HepG2 (cell line): ENCODE measurements around the gene PIGO. TPM values are rescaled to one million over a fixed set of nuclear protein-coding genes. Genes with fewer than 3 reads are reported as not detected.

Experiments used
- ARHGAP35 ChIP-seq: sonication (generic); formaldehyde crosslinking; IDR thresholded peaks from 2 replicates; pipeline ENCODE4 v1.9.0; 2022; ENCODE audit warnings: mild to moderate bottlenecking, inconsistent platforms, moderate library complexity, missing genetic modification reagents, borderline replicate concordance
- ATRX ChIP-seq: sonication (generic); formaldehyde crosslinking; IDR thresholded peaks from 2 replicates; pipeline ENCODE4 v1.4.0; 2020; ENCODE audit warnings: missing genetic modification reagents, borderline replicate concordance
- EED ChIP-seq: sonication (generic); formaldehyde crosslinking; IDR thresholded peaks from 2 replicates; pipeline ENCODE4 v1.5.0; 2020; ENCODE audit warnings: mild to moderate bottlenecking, missing genetic modification reagents
- ELF1 ChIP-seq: sonication (generic); formaldehyde crosslinking; IDR thresholded peaks from 2 replicates; pipeline ENCODE4 v1.4.0; 2020; ENCODE audit warnings: missing genetic modification reagents
- FOXC1 ChIP-seq: sonication (generic); formaldehyde crosslinking; IDR thresholded peaks from 2 replicates; pipeline ENCODE4 v1.8.0; 2022; ENCODE audit warnings: mild to moderate bottlenecking, missing genetic modification reagents, borderline replicate concordance
- FOXP1 ChIP-seq, 2 experiments: fragments of 450-650 bp in 1 of 2; IDR thresholded peaks; 2 replicates each; pipeline ENCODE4 v1.6.1; 2017 to 2018; ENCODE audit warnings: antibody characterized with exemption in 1 of 2
- KAT2B ChIP-seq: fragments of 150-350 bp; IDR thresholded peaks from 2 replicates; pipeline ENCODE4 v1.6.1; 2014; ENCODE audit warnings: low read depth, low read length, borderline replicate concordance
- KAT8 ChIP-seq: IDR thresholded peaks from 2 replicates; pipeline ENCODE4 v1.6.1; 2016; ENCODE audit warnings: missing genetic modification reagents, missing compliant biosample characterization
- MTA1 ChIP-seq: sonication (generic); formaldehyde crosslinking; IDR thresholded peaks from 2 replicates; pipeline ENCODE4 v1.4.0; 2020; ENCODE audit warnings: missing genetic modification reagents, mild to moderate bottlenecking, borderline replicate concordance
- NCOA1 ChIP-seq: sonication (generic); formaldehyde crosslinking; IDR thresholded peaks from 2 replicates; pipeline ENCODE4 v1.9.0; 2021; ENCODE audit warnings: missing genetic modification reagents
- NFIB ChIP-seq: sonication (generic); formaldehyde crosslinking; IDR thresholded peaks from 2 replicates; pipeline ENCODE4 v1.9.0; 2021; ENCODE audit warnings: missing genetic modification reagents, mild to moderate bottlenecking, borderline replicate concordance
- NR3C1 ChIP-seq: sonication (generic); formaldehyde crosslinking; IDR thresholded peaks from 2 replicates; pipeline ENCODE4 v1.4.0; 2020; ENCODE audit warnings: missing genetic modification reagents
- U2AF2 ChIP-seq: fragments of 200-400 bp; formaldehyde crosslinking; IDR thresholded peaks from 2 replicates; pipeline ENCODE4 v1.6.1; 2017; ENCODE audit warnings: low read depth, mild to moderate bottlenecking, low read length
- ZNF10 ChIP-seq: sonication (generic); formaldehyde crosslinking; IDR thresholded peaks from 2 replicates; pipeline ENCODE4 v1.4.0; 2020; ENCODE audit warnings: mild to moderate bottlenecking, low read depth, missing genetic modification reagents, borderline replicate concordance
- ZNF225 ChIP-seq: sonication (generic); formaldehyde crosslinking; IDR thresholded peaks from 2 replicates; pipeline ENCODE4 v1.4.0; 2020; ENCODE audit warnings: mild to moderate bottlenecking, missing genetic modification reagents
- ZNF768 ChIP-seq: sonication (generic); formaldehyde crosslinking; IDR thresholded peaks from 2 replicates; pipeline ENCODE4 v1.4.0; 2020; ENCODE audit warnings: missing genetic modification reagents
- ZNF792 ChIP-seq: IDR thresholded peaks from 2 replicates; pipeline ENCODE4 v1.6.1; 2016
- polyA plus RNA-seq, 8 experiments: library from polyadenylated mRNA; depleted of rRNA in 3 of 8; stranded (reverse) in 7 of 8; unstranded in 1 of 8; fragments of >200 nt; fragmentation: Illumina TruSeq in 4 of 8; extraction: Trizol in 4 of 8; gene quantifications; 2 replicates each; pipeline versions ENCODE4 v1.2.1 to v1.2.3, GENCODE V29; 2011 to 2016; ENCODE audit warnings: low read depth in 4 of 8, missing spikeins in 1 of 8, mixed read lengths in 1 of 8; ENCODE audit not compliant: insufficient read depth in 1 of 8
- total RNA-seq, 5 experiments: library from RNA; depleted of rRNA; stranded (reverse); fragments of >200 nt; fragmentation: Illumina TruSeq; extraction: Trizol; gene quantifications; 2 replicates each; pipeline ENCODE4 v1.2.3, GENCODE V29; 2016; ENCODE audit warnings: low read depth in 1 of 5
- TF ChIP-seq, protein P1 (sequence below): sonication (generic); formaldehyde crosslinking; IDR thresholded peaks from 2 replicates; pipeline ENCODE4 v1.4.0; 2020; ENCODE audit warnings: mild to moderate bottlenecking, missing genetic modification reagents
- TF ChIP-seq, protein P2 (sequence below): sonication (generic); formaldehyde crosslinking; IDR thresholded peaks from 2 replicates; pipeline ENCODE4 v1.5.0; 2020; ENCODE audit warnings: missing genetic modification reagents
- TF ChIP-seq, protein P3 (sequence below): sonication (generic); formaldehyde crosslinking; IDR thresholded peaks from 2 replicates; pipeline ENCODE4 v1.5.0; 2020; ENCODE audit warnings: mild to moderate bottlenecking, missing genetic modification reagents, borderline replicate concordance
- TF ChIP-seq, protein P4 (sequence below): sonication (generic); formaldehyde crosslinking; IDR thresholded peaks from 2 replicates; pipeline ENCODE4 v1.8.1; 2023; ENCODE audit warnings: mild to moderate bottlenecking, inconsistent platforms, moderate library complexity, missing genetic modification reagents, borderline replicate concordance
- TF ChIP-seq, protein P5 (sequence below): sonication (generic); formaldehyde crosslinking; IDR thresholded peaks from 2 replicates; pipeline ENCODE4 v1.8.0; 2022; ENCODE audit warnings: mild to moderate bottlenecking, missing genetic modification reagents; ENCODE audit not compliant: insufficient replicate concordance

PIGO gene
- total and polyA plus RNA-seq, 2 of the 13 experiments (the other 11 are each of a cell fraction or from before 2014, with no cell fraction given), result 20.5 to 26.2 TPM

DNA sequence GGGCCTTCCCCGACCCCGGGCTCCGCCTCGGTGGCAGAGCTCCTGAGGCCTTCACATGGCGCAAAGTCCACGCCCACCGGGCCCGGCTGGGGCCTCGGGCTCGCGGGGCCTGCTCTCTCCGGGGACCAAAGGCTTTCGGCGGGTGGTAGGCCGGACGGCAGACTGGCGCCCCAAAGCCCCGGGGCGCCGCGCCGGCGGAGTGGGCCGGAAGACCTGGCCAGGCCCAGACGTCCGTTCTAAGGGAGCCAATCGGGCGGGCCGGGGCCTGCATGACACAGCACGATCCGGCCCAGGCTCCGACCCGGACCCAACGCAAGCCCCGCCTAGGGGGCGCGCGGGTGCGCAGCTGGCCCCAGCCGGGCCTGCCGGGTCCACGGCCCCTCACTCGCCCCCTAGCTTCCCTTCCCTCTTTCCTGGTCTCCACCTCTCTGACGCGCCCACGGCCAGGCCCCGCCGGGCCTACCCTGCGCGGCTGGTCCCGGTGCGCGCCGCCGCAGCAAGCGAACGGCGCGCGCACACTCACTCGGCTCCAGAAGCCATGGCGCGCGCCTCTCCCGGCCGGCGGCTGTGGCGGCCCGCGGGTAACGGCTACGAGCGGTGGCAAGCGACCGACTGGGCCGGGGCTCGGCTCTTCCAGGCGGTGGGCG lies 24.5 kb downstream of the PIGO start (continued):
- TF ChIP-seq, protein P1, sequence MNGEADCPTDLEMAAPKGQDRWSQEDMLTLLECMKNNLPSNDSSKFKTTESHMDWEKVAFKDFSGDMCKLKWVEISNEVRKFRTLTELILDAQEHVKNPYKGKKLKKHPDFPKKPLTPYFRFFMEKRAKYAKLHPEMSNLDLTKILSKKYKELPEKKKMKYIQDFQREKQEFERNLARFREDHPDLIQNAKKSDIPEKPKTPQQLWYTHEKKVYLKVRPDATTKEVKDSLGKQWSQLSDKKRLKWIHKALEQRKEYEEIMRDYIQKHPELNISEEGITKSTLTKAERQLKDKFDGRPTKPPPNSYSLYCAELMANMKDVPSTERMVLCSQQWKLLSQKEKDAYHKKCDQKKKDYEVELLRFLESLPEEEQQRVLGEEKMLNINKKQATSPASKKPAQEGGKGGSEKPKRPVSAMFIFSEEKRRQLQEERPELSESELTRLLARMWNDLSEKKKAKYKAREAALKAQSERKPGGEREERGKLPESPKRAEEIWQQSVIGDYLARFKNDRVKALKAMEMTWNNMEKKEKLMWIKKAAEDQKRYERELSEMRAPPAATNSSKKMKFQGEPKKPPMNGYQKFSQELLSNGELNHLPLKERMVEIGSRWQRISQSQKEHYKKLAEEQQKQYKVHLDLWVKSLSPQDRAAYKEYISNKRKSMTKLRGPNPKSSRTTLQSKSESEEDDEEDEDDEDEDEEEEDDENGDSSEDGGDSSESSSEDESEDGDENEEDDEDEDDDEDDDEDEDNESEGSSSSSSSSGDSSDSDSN, result peak; percentile 99
- TF ChIP-seq, protein P2, sequence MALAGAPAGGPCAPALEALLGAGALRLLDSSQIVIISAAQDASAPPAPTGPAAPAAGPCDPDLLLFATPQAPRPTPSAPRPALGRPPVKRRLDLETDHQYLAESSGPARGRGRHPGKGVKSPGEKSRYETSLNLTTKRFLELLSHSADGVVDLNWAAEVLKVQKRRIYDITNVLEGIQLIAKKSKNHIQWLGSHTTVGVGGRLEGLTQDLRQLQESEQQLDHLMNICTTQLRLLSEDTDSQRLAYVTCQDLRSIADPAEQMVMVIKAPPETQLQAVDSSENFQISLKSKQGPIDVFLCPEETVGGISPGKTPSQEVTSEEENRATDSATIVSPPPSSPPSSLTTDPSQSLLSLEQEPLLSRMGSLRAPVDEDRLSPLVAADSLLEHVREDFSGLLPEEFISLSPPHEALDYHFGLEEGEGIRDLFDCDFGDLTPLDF (CRISPR knock-in tag), result no peak; the same call in 1 of the 2 replicates
- TF ChIP-seq EED (no peak), KAT8 (CRISPR knock-in tag) (peak; percentile 20; the same call in 1 of the 2 replicates), NCOA1 (CRISPR knock-in tag) (peak; percentile 90), FOXP1 (IDR thresholded peaks at IDR 0.05) (no peak), FOXP1 (CRISPR knock-in tag; IDR thresholded peaks at IDR 0.05) (no peak), ZNF225 (CRISPR knock-in tag) (peak; percentile 65), ZNF10 (no peak), MTA1 (peak; percentile 59; the same call in 1 of the 2 replicates), ZNF768 (peak; percentile 41; the same call in 1 of the 2 replicates), NFIB (CRISPR knock-in tag) (no peak), FOXC1 (CRISPR knock-in tag) (peak; percentile 64; the same call in 1 of the 2 replicates), ATRX (CRISPR knock-in tag) (no peak), ARHGAP35 (no peak), ZNF792 (no peak), NR3C1 (CRISPR knock-in tag) (no peak), KAT2B (no peak), ELF1 (CRISPR knock-in tag) (peak; percentile 27; the same call in 1 of the 2 replicates), U2AF2 (no peak)
- TF ChIP-seq, protein P3, sequence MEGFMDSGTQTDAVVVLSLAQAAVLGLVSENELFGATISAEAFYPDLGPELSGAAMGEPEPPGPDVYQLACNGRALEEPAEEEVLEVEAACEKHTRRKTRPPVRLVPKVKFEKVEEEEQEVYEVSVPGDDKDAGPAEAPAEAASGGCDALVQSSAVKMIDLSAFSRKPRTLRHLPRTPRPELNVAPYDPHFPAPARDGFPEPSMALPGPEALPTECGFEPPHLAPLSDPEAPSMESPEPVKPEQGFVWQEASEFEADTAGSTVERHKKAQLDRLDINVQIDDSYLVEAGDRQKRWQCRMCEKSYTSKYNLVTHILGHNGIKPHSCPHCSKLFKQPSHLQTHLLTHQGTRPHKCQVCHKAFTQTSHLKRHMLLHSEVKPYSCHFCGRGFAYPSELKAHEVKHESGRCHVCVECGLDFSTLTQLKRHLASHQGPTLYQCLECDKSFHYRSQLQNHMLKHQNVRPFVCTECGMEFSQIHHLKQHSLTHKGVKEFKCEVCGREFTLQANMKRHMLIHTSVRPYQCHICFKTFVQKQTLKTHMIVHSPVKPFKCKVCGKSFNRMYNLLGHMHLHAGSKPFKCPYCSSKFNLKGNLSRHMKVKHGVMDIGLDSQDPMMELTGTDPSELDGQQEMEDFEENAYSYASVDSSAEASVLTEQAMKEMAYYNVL (CRISPR knock-in tag), result no peak
- TF ChIP-seq, protein P4, sequence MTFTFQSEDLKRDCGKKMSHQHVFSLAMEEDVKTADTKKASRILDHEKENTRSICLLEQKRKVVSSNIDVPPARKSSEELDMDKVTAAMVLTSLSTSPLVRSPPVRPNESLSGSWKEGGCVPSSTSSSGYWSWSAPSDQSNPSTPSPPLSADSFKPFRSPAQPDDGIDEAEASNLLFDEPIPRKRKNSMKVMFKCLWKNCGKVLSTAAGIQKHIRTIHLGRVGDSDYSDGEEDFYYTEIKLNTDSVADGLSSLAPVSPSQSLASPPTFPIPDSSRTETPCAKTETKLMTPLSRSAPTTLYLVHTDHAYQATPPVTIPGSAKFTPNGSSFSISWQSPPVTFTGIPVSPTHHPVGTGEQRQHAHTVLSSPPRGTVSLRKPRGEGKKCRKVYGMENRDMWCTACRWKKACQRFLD (CRISPR knock-in tag), result peak; percentile 44; the same call in 1 of the 2 replicates
- TF ChIP-seq, protein P5, sequence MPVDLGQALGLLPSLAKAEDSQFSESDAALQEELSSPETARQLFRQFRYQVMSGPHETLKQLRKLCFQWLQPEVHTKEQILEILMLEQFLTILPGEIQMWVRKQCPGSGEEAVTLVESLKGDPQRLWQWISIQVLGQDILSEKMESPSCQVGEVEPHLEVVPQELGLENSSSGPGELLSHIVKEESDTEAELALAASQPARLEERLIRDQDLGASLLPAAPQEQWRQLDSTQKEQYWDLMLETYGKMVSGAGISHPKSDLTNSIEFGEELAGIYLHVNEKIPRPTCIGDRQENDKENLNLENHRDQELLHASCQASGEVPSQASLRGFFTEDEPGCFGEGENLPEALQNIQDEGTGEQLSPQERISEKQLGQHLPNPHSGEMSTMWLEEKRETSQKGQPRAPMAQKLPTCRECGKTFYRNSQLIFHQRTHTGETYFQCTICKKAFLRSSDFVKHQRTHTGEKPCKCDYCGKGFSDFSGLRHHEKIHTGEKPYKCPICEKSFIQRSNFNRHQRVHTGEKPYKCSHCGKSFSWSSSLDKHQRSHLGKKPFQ, result peak; percentile 18
